Stimulated activated CD8-positive, alpha-beta memory T cell treated with anti-CD3 and anti-CD28 coated beads, Interleukin-4, amount 100 ng/mL, for 24 hours (primary cell): ENCODE results near the gene FER.
"Not testable (repeated sequence)": the region's sequence is repeated elsewhere in the genome, so short reads cannot be mapped to it uniquely, and the experiment has no call there.

Source experiments
- DNase-seq: peaks from one replicate; pipeline ENCODE4 v3.0.0-alpha.2; 2020; ENCODE audit warnings: low read depth

FER gene

DNA sequence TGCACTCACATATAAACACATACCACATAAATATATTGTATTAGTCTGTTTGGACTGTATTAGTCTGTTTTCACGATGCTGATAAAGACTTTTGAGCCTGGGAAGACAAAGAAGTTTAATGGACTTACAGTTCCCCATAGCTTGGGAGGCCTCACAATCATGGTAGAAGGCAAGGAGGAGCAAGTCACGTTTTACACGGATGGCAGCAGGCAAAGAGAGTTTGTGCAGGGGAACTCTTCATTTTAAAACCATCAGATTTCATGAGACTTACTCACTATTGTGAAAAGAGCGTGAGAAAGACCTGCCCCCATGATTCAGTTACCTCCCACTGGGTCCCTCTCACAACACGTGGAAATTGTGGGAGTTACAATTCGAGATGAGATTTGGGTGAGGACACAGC is 133.4 kb downstream of the FER start:
- DNase-seq = no peak

DNA sequence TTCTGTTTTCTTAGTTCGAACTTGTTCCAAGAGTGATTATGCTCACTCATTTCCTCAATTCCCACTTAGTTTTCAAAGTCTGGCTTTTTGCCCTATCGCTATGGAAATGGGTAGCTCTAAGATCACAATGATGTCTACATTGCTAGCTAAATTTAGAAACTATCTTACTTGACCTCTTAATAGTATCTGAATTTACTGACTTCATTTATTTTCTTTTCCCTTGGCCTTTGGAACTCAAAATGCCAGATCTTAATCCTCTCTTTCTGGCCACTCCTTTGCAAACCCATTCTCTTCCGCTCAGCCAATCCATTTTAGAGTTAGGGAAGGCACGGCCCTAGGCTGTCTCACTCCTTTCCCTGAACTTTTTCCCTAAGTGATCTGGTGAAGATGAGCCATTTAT is 137.0 kb downstream of the FER start:
- DNase-seq = no peak

DNA sequence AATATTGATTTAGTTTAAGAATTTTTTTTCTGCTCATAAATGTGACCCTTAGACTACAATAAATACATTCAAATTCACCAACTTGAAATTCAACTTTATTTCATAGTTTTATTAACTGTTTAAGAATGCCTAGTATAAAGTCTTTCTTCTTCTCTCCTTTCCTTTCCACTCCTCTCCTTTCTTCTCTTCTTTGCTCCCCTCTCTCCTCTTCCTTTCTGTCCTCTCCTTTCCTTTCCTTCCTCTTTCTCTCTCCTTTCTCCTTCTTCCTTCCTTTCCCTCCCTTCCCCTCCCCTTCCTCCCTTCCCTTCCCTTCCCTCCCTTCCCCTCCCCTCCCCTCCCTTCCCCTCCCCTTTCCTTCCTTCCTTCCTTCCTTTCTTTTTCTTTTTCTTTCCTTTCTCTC is 150.6 kb downstream of the FER start:
- DNase-seq = no peak

DNA sequence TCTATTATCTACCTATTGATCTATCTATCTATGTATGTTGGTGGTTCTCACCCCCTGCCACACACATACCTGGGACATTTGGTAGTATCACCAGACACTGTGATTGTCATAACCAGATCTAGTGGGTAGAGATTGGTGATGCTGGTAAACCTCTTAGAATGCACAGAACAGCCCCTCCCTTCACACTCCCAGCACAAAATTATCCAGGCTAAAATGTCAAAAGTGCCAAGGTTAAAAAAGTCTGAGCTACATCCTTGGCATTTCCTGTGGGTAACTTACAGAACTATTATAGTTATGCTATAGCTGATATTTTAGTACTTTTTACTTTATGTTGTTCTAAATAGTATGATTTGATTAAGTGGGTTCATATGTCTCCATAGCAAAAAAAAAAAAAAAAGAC is 151.0 kb downstream of the FER start:
- DNase-seq = no peak

DNA sequence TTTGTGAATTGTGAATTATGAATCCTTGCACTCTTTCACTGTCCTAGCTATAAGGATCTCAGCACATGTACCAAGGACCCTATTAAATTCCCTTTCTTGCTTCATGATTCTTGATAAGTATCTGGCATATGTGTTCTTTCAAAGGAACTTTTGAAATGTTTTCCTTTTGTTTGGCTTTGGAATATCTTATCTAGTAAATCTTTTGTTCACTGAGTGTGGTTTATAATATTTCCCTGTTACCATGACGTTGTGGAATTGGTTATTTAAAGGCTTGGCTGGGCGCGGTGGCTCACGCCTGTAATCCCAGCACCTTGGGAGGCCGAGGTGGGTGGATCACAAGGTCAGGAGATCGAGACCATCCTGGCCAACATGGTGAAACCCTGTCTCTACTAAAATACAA is 151.5 kb downstream of the FER start:
- not testable (repeated sequence) for DNase-seq

DNA sequence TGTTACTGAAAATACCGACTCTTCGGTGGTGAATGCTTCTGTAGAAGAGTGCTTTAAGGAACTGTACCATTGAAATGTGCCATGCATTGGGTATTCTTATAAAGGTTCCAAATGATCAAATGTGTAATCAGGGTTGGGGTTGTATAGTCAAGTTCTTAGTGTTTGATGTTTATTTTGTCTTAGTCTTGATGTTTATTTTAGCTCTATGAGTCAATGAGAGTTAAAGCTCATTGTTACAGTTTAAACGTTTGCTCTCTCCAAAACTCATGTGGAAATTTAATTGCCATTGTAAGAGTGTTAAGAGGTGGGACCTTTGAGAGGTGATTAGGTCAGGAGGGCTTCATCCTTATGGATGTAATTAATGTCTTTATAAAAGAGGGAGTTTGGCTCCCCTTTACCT is 153.0 kb downstream of the FER start:
- no peak for DNase-seq

DNA sequence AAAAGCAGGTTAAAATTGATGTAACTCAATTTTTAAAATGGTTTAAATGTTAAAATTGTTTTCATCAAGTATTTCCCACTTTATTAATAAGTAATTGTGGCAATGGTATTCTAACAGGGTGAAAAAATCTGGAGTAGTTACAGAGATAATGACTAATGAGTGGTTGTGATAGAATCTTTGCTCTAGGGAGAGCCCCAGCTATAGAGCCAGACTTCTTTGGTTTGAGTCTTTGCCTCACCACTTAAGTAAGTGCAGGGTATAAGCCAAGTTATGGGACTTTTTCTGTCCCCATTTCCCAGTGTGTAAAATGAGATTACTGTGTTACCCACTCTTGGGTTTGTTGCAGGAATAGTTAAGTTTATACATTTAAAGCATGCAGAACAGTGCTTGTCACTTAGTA is 158.1 kb downstream of the FER start:
- no peak for DNase-seq

DNA sequence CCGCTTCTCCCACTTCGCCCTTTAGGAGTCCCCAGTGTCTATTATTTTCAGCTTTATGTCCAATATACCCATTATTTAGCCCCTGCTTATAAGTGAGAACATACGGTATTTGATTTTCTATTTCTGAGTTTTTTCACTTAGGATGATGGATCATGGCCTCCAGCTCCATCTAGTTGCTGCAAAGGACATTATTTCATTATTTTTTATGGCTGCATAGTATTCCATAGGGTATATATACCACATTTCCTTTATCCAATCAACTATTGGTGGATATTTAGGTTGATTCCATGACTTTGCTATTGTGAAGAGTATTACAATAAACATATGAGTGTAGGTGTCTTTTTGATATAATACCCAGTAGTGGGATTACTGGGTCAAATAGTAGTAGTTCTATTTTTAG is 162.9 kb downstream of the FER start:
- no peak for DNase-seq

DNA sequence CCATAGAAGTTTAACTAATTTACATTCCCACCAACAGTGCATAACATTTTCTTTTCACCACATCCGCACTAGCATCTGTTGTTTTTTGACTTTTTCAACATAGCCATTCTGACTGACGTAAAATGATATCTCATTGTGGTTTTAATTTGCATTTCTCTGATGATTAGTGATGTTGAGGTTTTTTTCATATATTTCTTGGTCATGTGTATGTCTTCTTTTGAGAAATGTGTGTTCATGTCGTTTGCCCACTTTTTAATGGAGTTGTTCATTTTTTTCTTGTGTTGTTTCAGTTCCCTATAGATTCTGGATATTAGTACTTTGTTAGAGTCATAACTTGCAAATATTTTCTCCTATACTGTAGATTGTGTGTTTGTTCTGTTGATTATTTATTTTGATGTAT is 163.4 kb downstream of the FER start:
- DNase-seq = no peak

DNA sequence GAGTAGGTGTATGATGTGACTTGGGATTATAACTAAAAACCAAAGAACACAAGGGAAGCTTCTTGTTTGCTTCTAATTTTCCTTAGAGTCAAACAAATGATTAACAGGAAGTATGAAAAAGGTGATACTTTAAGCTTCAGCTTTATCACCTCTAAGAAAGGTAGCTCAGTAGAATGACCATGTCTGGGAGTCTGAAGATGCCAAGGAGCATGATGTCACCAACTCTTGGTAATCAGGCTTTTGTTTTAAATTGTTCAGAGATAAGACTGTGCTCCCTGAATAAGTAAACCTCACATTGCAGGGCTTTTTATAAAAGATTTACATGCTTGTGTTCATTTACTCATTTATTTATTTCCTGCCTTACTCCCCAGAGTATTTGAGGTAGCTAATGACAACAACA is 169.9 kb downstream of the FER start:
- no peak for DNase-seq

DNA sequence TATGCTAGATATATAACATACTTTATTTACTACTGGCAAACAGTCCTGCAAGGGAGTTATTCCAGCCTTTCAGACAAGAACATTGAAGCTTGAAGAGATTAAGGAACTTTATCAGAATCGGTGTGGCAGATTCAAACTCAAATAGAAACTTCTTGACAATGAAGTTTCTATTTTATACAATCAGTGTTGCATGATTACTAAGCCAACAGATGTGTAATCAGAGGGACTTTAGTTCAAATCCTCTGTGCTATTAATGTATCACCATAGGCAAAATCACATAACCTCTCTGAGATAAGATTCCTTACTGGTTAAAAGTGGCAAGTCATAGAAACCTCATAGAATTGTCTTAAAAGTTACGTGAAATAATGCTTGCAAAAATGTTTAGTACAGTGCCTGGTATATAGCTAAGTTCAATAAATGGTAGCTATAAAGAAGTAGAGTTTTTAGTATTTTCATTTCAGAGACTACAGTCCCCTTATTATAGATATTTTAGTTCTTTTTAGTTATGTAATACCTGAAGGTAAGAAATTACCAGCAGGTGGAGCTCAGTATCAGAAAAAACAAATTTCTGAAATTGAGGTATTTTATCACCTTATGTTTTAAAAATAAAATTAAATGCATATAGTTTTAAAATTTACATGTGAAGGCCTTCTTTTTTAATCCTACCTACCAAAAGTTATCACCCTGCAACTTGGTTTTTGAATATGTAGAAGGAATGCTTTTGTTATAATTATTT is 172.1 kb downstream of the FER start:
- no peak for DNase-seq

DNA sequence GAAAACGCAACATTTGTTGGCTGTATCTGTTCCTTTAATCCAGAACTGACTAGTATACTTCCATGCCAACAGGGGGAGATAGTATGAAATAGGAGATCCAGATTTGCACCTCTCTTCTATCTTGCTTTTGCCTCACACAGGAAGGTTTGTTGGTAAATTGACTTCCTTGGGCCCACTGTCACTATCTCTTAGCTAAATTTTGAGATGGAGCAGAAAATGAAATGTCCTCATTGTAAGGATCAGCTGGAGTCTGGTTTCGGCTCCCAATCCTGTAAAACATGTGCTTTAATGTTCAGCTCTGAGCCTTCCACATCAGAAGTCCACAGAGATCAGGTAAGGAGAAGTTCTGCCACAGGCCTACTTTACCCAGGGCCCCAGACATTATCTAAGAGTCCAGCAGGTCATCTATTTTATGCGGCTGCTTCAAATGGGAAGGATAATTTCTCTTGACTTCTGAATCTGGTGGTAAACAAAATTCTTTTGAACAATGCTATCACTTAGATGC is 176.8 kb downstream of the FER start:
- no peak for DNase-seq

DNA sequence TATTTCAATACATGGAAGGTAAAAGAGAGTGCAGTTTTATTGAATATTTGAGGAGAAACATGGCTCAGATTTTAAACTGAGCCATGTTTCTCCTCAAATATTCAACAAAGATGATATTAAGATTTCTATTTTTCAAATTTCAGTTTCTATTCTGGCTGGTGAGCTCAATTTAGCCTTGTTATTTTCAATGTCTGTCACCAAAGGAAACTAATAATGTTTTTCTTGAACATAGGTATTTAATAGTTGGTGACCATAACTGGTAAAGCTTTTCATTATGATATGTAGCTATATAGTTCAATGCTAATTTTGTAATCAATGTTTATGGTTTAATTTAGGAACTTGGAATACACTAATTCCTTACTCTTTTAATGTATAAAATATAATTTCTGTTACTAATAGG is 177.4 kb downstream of the FER start:
- DNase-seq = no peak

DNA sequence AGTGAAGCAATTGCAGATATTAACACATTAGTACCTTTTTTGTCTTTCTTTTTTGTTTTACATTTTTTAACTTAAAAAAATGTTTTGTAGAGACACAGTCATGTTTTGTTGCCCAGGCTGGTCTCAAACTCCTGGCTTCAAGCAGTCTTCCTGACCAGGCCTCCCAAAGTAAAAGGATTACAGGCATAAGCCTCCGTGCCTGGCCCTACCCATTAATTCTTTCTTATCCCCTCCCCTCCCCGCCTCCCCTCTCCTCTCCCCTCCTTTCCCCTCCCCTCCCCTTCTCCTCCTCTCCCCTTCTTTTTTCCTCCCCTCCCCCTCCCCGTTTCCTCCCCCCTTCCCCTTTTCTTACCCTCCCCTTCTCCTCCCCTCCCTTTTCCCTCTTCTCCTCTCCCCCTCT is 182.4 kb downstream of the FER start:
- DNase-seq = no peak

DNA sequence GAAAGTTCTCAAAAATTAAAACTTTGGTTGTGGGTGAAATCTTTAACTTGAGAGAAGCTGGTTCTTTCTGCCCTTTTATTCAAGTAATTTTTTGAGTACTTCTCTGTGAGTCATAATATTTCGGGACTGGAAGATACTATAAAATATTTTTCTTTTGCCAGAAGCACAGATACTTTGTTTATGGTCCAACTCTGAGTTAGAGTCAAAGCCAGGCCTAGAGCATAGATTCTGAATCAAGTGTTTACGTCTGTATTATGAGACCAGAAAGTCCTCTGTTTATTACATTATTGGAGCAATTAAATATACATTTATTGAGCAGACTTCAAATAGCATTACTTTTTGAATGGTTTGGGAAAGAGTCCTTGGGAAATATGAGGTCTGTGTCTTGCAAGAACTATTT is 187.9 kb downstream of the FER start:
- DNase-seq = no peak

DNA sequence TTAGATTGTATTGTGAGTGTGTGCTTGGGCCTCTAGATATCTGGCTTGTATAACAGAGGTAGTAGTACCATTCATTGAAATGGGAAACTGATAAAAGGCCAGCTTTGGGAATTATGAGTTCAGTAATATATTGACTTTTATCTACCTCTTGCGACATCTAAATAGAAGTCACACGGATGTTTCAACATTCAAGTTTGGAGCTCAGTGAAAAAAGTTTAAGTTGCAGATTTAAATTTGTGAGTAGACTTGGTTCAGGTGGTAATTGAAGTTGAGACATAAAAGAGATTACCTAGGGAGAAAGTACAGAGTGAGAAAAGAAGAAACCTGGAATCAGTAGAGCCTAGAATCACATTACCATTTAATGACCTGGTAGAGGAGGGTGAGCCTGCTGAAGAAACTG is 189.5 kb downstream of the FER start:
- DNase-seq = no peak

DNA sequence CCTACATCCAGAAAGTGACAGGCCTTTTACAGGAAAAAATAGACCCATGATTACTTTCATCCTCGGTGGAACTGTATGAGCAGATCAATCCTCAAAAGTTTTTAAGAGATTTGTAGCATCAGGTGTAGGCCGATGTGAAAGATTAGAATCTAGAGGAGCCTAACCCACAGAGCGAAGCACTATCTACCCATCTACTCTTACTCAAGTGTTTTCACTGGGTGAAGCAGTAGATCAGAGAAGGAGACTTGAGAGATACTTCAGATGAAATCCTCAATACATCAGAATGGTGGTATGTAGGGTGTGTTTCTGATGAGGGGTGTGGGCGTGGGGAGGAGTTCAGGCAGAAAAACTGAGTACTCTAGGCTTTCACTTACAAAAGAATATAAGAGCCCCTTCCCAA is 192.8 kb downstream of the FER start:
- DNase-seq = no peak

DNA sequence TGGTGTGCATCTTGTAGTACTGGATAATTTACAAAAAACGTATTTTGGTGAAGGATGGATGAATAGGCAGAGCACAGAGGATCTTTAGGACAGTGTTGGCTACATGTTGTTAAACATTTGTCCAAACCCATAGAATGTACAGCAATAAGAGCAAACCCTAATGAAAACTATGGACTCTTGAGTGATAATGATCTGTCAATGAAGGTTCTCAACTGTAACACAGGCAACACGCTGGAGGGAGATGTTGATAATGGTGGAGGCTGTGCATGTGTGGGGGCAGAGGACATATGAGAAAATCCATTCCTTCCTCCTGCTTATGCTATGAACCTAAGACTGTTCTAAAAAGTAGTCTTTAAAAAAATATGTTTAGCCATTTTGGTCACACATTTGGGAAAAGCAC is 194.0 kb downstream of the FER start:
- DNase-seq = no peak

DNA sequence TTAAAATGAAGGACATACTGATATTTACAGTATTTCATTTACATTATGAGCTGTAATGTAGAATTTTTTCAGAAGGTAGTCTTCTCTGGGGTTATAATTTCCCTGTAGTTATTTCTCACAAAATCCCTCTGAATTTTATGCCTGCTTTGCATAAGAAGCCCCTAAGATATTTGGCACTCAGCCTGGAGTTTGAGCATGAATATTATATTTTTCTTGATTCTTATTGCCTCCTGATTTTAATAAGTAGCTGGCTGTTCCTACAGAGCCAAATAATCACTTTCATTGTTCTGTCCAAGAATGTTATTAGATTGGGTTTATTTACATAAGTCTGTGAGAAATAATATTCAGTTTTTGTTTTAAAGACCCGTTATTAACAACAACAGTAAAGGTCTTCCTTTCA is 195.0 kb downstream of the FER start:
- no peak for DNase-seq

DNA sequence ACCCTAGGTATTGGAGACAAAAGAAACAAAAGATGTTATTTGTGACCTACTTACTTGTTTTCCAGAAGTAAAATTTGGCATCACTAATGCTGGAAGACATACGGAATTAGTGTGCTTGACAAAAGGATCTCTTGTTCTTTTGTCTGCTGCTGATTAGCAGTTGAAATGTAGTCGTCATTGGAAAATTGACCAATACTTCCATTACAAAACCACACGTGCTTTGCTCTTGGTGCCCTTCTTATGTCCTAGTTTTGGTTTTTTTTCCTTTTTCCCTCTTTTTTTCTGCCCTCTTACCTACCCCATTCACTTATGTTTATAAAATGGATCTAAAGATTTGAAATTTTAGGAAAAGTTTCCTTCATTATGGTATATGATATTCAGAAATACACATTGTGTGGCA is 197.4 kb downstream of the FER start:
- no peak for DNase-seq

DNA sequence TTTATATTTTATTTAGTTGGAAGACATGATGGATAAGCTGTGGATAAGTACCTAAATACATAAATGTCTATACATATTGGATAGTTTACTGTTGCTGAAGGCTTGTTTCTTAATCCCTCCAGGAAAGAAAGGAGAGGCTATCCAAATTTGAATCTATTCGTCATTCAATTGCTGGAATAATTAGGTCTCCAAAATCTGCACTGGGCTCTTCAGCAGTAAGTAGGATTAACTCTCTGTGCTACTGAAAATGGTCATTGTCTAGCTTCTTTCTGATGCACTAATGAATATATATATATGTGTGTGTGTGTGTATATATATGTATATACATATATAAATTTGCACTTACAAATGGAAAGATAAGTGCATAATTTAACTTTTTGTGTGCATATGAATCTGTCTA is 198.3 kb downstream of the FER start:
- DNase-seq = no peak

DNA sequence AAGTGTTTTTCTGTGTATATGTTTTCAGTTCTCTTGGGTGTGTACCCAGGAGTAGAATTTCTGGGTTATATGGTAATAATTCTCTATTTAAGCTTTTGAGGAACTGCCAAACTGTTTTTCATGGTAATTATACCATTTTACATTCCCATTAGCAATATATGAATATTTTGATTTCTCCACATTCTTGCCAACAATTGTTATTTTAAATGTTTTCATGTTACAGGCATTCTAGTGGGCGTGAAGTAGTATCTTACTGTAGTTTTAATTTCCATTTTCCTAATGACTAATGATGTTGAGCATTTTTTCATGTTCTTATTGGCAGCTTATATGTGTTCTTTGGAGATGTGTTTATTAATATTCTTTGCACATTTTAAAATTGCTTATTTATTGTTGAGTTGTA is 199.5 kb downstream of the FER start:
- no peak for DNase-seq

DNA sequence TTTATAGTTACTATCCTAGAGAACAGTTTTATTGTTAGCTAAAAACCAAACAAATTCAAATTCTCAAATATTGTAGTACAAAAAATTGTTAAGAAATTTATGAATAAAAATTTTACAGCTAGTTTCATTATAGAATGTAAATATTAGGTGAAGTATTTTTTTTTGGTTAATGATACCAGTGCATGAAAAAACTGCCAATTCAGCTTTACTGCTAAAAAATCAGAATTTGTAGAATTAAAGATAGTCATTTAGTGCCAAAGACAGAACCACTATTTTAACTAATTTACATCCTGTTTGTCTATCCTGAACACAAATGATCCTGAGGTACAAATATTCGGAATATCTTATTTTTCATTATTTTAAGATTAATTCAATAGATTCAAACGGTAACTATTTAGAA is 202.6 kb downstream of the FER start:
- no peak for DNase-seq

DNA sequence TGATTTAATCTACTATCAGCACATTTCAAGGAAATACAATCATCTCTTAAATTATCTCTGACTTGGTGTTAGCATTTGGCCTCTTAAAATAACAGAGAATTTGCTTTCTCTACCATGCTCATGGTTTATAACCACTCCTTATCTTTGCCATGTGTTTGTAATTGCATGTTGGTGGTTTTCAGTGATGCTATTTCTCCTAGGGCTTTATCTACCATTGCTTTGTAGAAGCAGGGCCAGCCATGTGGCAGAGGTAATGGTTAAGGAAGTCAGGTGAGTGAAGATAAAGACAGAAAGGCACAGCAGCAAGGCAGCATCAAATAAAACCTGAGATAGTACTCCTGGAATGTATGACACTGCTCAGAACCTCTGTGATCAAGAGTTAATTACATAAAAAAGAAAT is 206.2 kb downstream of the FER start:
- no peak for DNase-seq

DNA sequence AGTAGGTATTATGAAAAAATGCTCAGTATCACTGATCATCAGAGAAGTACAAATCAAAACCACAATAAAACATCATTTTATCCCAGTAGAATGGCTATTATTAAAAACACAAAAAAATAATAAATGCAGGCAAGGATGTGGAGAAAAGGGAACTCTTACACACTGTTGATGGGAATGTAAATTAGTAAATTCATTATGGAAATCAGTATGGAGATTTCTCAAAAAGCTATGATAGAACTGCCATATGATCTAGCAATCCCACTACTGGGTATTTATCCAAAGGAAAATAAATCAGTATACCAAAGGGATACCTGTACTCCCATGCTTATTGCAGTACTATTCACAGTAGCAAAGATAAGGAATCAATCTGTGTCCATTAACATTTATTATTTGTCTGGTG is 209.6 kb downstream of the FER start:
- no peak for DNase-seq
